ENCODE data around the gene MIOX. TPM values are rescaled to one million over a fixed set of nuclear protein-coding genes. Genes with fewer than 3 reads are reported as not detected.

MIOX gene
- total RNA-seq, 2 experiments from 2014 or later = 0.48 to 0.60 TPM

DNA sequence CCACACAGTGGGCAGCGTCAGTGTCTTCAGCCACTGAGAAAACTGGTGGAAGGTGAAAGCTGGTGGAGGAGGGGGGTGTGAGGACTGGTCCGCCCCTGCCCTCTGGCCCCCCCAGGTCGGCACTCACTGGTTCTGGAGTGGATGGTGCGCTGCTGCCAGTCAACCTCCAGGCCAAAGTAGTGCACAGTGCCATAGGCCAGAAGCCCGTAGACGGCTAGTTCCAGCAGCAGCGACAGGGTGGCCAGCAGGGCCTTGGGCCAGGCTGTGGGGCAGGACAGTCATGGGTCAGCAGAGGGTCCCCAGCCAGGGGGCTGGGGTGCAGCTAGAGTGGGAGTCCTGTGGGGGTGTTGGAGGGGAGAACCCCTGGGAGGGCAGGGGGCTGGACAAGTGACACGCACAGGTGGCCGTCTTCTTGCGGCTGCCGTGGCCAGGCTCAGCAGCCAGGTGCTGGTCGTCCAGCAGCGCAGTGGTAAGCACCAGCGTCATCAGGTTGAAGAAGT, 18.7 kb downstream of the MIOX start:
- Mint-ChIP-seq H3K9me3 (no peaks in the 10 kb centered on the region), H3K27ac (no peak overlapping the region), H3K36me3 (ENCODE audit: low read depth) (peaks cover 22% of the 10 kb centered on the region), H3K4me1 (peaks cover 25% of the 10 kb centered on the region), H3K27me3 (no peaks in the 10 kb centered on the region), H3K4me3 (peak overlapping the region; percentile 21)
- no peak for DNase-seq
- CTCF ChIA-PET = no interaction called here
- POLR2A ChIA-PET = interaction anchor here (1.5 to 7.7 kb wide), 2 partner anchors 22 to 43 kb away, joined by 3 to 321 read pairs; partner anchors contain the start of genes SCO2 and TYMP

DNA sequence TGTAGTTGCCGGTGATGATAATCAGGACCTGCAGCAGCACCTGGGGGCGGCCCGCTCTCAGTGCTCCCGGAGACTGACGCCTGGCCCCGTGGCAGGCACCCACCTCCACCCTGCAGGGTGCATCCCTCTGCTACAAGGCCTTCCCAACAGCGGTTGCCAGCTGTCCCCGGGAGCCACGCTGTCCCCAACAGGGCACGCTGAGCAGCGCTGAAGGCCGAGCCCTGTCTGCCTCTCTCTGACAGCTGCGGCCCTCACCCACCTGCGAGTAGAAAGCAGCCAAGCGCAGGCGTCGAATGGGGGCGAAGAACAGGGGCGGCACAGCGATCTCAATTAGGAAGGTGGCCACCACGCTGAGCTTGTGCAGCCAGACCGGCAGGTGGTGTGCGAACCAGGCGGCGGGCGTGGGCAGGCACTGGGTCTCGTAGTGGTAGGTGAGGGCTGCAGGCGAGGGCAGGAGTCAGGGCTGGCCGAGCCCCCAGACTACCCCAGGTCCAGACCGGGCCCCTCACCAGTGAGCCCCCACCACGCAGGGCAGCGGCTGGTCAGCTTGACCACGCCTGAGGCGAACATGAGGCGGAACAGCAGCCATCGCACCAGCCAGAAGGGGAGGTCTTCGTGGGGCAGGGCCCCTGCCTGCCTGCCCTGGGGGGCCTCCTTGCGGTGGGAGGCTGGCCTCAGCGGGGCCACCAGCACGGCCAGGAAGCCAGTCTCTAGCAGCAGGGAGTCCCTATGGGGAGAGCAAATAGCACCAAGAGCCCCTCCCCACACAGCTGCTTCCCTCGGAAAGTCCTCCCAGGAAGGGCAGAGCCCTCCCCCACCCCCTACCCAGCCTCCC, 19.3 kb downstream of the MIOX start:
- Mint-ChIP-seq H3K4me3 (peak overlapping the region; percentile 96), H3K9me3 (no peaks in the 10 kb centered on the region), H3K27me3 (no peaks in the 10 kb centered on the region), H3K27ac (no peak overlapping the region), H3K4me1 (peaks cover 25% of the 10 kb centered on the region), H3K36me3 (ENCODE audit: low read depth) (peaks cover 22% of the 10 kb centered on the region)
- CTCF ChIA-PET = interaction anchor here (1.2 kb wide), 1 partner anchor 8 kb away, joined by 8 read pairs; no protein-coding TSS in a partner anchor
- no peak for DNase-seq
- POLR2A ChIA-PET = interaction anchor here (1.3 to 7.7 kb wide), 5 partner anchors 8 to 115 kb away, joined by 3 to 321 read pairs (median 21); partner anchors contain the start of genes SCO2 and TYMP

- no peaks in the 10 kb centered on the region for H3K9me3 Mint-ChIP-seq
- H3K27ac Mint-ChIP-seq = peak overlapping the region; percentile 89
- peaks cover 26% of the 10 kb centered on the region for H3K4me1 Mint-ChIP-seq
Observed at GRCh38 chr22:50506611-50507420, 20.2 kb downstream of the MIOX start.

GRCh38 chr22:50507421-50507990, 20.8 kb downstream of the MIOX start, which contains the start of gene LMF2:
LMF2 (minus strand) TSS chr22:50507702; CDS start chr22:50507675, 27 bp downstream.
- no peaks in the 10 kb centered on the region for H3K9me3 Mint-ChIP-seq

More at GRCh38 chr22:50506611-50507420, 20.2 kb downstream of the MIOX start:
- ChIA-PET POLR2A (interaction anchor here (0.8 to 7.7 kb wide), 11 partner anchors 8 to 238 kb away, joined by 3 to 321 read pairs (median 4); partner anchors contain the start of genes SCO2 and TYMP), CTCF (interaction anchor here (1.2 to 4.3 kb wide), 6 partner anchors 9 to 230 kb away, joined by 5 to 102 read pairs (median 7); partner anchors contain the start of genes KLHDC7B and SCO2)
- no peak for DNase-seq
- peak overlapping the region; percentile 96 for H3K4me3 Mint-ChIP-seq
- no peaks in the 10 kb centered on the region for H3K27me3 Mint-ChIP-seq
- peaks cover 22% of the 10 kb centered on the region for H3K36me3 Mint-ChIP-seq (ENCODE audit: low read depth)

DNA sequence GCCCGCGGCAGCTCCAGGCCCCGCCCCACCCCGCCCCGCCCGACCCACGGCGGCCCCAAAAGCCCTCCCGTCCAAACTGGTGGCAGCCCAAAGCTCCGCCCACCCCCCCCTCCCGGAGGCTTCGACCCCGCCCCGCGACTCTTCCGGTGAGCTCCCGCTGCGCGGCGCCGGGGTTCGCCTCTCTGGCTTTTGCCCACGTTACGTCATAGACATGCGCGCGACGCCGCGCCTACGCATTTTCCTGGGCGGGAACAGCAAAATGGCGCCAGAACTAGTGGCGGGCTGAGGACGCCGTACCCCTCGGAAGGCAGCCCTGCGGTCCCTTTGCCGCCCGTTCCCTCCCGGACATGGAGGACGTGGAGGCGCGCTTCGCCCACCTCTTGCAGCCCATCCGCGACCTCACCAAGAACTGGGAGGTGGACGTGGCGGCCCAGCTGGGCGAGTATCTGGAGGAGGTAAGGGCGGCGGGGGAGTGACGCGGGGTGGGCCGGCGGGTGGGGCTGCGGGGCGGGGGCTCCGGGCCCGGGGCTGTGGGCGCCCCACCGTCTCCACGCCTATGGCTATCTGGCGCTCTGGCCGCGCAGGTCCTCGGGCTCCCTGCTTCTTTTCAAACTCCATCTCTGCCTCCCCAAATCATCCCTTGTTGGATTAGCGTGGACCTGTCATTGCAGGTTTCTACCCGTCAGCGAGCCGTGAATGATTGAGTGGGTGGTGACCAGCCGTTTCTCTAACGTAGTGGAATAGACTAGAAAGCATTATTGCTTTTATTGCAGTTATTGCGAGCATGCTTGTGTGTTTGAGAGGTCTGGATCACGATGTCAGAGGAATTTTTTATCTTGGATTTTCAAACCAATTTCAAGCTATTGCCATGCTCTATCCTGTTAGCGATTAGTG, 21.6 kb downstream of the MIOX start, which contains the start of gene NCAPH2:
Gene NCAPH2, plus strand, starts transcription at position 234 of the 894 bp plus-strand sequence. Its CDS starts 114 bp downstream, at position 348.
- peak; percentile 98 for DNase-seq
- peak within 1 kb of the TSS; percentile 95 for H3K27ac Mint-ChIP-seq
- peak within 1 kb of the TSS; percentile 96 for H3K4me3 Mint-ChIP-seq
- ChIA-PET CTCF (interaction anchor here (0.6 to 4.3 kb wide), 14 partner anchors 8 to 231 kb away, joined by 3 to 102 read pairs (median 5); partner anchors contain the start of genes KLHDC7B, SCO2 and TYMP), POLR2A (interaction anchor here (0.6 to 7.7 kb wide), 30 partner anchors 10 to 592 kb away, joined by 3 to 321 read pairs (median 4); partner anchors contain the start of genes ARSA, CHKB, HDAC10 and KLHDC7B)
- peaks cover 36% of the 10 kb centered on the region for H3K4me1 Mint-ChIP-seq
- no peaks in the 10 kb centered on the region for H3K27me3 Mint-ChIP-seq
- no peaks in the 10 kb centered on the region for H3K9me3 Mint-ChIP-seq
- peaks cover 31% of the 10 kb centered on the region for H3K36me3 Mint-ChIP-seq (ENCODE audit: low read depth)

More at GRCh38 chr22:50507421-50507990, 20.8 kb downstream of the MIOX start, which contains the start of gene LMF2:
- no peaks in the 10 kb centered on the region for H3K27me3 Mint-ChIP-seq
- DNase-seq = peak; percentile 95
- H3K4me3 Mint-ChIP-seq = peak within 1 kb of the TSS; percentile 96
- peaks cover 26% of the 10 kb centered on the region for H3K36me3 Mint-ChIP-seq (ENCODE audit: low read depth)
- POLR2A ChIA-PET = interaction anchor here (0.6 to 7.7 kb wide), 24 partner anchors 9 to 263 kb away, joined by 3 to 321 read pairs (median 4); partner anchors contain the start of genes CHKB, HDAC10, KLHDC7B and SCO2
- H3K4me1 Mint-ChIP-seq = peaks cover 32% of the 10 kb centered on the region
- CTCF ChIA-PET = interaction anchor here (0.6 to 4.3 kb wide), 12 partner anchors 9 to 231 kb away, joined by 3 to 102 read pairs (median 5); partner anchors contain the start of genes KLHDC7B, SCO2 and TYMP
- peak within 1 kb of the TSS; percentile 95 for H3K27ac Mint-ChIP-seq

DNA sequence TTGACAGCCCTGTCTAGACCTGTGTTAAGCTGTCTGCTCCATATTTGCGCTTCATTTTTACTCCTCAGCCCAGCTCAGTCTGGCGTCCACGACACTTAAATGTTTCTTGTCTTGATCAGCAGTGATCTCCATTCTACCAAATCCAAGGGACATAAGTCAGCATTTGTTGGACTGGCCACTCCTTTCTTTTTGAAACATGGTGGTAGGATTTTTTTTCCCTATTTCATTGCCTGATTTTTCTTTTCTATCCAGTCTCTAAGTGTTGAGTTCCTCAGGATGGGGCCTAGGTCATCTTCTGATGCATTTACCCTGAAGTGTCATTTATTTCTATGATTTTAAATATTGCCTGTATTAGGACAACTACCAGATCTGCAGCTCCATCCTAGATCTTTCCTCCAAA, 22.2 kb downstream of the MIOX start:
- peak overlapping the region; percentile 82 for H3K4me3 Mint-ChIP-seq
- H3K9me3 Mint-ChIP-seq = no peaks in the 10 kb centered on the region
- no peak for DNase-seq
- peaks cover 31% of the 10 kb centered on the region for H3K36me3 Mint-ChIP-seq (ENCODE audit: low read depth)
- H3K27me3 Mint-ChIP-seq = no peaks in the 10 kb centered on the region
- CTCF ChIA-PET = interaction anchor here (1.3 to 4.3 kb wide), 7 partner anchors 9 to 112 kb away, joined by 3 to 102 read pairs (median 5); partner anchors contain the start of genes SCO2 and TYMP
- POLR2A ChIA-PET = interaction anchor here (0.6 to 7.7 kb wide), 17 partner anchors 9 to 592 kb away, joined by 3 to 321 read pairs (median 13); partner anchors contain the start of genes ARSA, CHKB, KLHDC7B and SCO2
- H3K4me1 Mint-ChIP-seq = peaks cover 36% of the 10 kb centered on the region
- H3K27ac Mint-ChIP-seq = peak overlapping the region; percentile 87

GRCh38 chr22:50513175-50513574, 26.5 kb downstream of the MIOX start:
- Mint-ChIP-seq H3K9me3 (no peaks in the 10 kb centered on the region), H3K36me3 (ENCODE audit: low read depth) (peaks cover 39% of the 10 kb centered on the region), H3K27ac (no peak overlapping the region), H3K4me1 (peaks cover 35% of the 10 kb centered on the region), H3K27me3 (no peaks in the 10 kb centered on the region), H3K4me3 (no peak overlapping the region)
- no peak for DNase-seq
- ChIA-PET POLR2A (interaction anchor here (3.4 to 7.7 kb wide), 2 partner anchors 12 to 14 kb away, joined by 42 to 321 read pairs; partner anchors contain the start of genes SCO2 and TYMP), CTCF (interaction anchor here (1.4 to 2.9 kb wide), 2 partner anchors 12 kb away, joined by 6 to 10 read pairs; partner anchors contain the start of gene SCO2)

DNA sequence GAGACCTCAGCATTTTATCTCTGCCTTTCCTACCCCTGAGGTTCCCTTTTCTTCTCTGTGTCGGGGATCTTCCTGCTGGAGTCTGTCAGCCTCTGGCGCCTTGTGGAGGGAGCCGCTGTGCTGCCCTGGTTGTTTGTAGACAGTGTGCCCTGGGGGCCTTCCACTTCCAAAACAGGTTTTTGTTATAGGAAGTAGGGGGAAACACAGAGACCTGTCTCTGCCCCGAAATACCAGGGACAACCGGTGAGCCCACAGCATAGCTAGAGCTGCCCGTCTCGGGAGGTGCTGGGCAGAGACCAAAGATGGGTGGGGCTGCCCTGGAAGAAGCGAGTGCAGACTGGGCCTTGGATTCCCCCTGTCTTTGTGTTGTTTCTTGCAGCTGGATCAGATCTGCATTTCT, 29.4 kb downstream of the MIOX start:
- peaks cover 20% of the 10 kb centered on the region for H3K4me1 Mint-ChIP-seq
- ChIA-PET POLR2A (interaction anchor here (3.4 kb wide), 1 partner anchor 9 kb away, joined by 42 read pairs; the partner anchor contains the start of gene SCO2), CTCF (interaction anchor here (2.9 kb wide), 1 partner anchor 9 kb away, joined by 10 read pairs; the partner anchor contains the start of gene SCO2)
- H3K27me3 Mint-ChIP-seq = no peaks in the 10 kb centered on the region
- H3K4me3 Mint-ChIP-seq = no peak overlapping the region
- DNase-seq = no peak
- no peak overlapping the region for H3K27ac Mint-ChIP-seq
- H3K36me3 Mint-ChIP-seq (ENCODE audit: low read depth) = peaks cover 48% of the 10 kb centered on the region
- H3K9me3 Mint-ChIP-seq = no peaks in the 10 kb centered on the region

DNA sequence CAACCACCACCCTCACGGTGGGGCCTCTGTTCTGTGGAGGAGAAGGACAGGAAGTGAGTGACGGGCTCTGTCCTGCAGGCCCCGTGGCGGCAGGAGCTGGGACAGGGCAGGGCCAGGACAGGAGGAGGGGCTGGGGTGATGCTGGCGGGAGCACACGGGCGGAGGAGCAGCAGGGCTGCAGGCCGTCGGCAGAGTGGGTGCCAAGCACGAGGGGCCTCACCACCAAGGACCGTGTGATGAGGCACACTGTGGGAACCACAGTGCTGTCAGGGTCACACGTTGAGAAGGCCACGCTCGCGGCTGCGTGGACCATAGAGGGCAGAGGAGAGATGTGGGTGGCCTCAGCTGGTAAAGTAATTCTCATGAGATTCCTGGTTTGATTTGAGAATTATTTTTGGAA, 30.2 kb downstream of the MIOX start:
- Mint-ChIP-seq H3K9me3 (no peaks in the 10 kb centered on the region), H3K36me3 (ENCODE audit: low read depth) (peaks cover 49% of the 10 kb centered on the region), H3K4me1 (peaks cover 18% of the 10 kb centered on the region), H3K27ac (no peak overlapping the region), H3K4me3 (no peak overlapping the region), H3K27me3 (no peaks in the 10 kb centered on the region)
- POLR2A ChIA-PET = interaction anchor here (1.0 to 3.2 kb wide), 4 partner anchors 9 to 65 kb away, joined by 3 to 31 read pairs (median 4); partner anchors contain the start of genes CHKB, LMF2 and NCAPH2
- DNase-seq = no peak
- CTCF ChIA-PET = no interaction called here

DNA sequence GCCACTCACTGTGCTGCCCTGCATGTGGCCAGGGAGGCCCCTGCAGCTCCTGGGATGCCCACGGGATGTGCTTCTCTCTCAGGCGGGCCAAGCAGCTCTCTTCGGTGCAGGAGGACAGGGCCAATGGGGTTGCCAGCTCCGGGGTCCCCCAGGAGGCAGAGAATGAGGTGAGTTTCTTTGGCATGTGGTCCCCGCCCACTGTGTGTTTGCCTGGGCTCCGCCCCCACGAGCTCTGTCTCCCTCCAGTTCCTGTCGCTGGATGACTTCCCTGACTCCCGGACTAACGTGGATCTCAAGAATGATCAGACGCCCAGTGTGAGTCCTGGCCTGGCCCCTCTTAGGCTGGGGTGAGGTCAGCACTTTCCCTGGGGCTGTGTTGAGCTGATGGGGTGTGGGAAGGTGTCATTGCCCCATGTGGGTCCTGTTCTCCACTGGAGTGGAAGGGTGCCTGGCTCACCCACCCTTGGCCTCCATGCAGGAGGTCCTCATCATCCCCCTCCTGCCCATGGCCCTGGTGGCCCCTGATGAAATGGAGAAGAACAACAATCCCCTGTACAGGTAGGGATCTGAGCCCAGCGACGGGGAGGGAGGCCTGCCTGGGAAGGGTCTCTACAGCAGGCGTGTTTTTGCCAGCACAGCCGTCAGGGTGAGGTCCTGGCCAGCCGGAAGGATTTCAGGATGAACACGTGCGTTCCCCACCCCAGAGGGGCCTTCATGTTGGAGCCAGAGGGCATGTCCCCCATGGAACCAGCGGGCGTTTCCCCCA, 31.0 kb downstream of the MIOX start:
- no peaks in the 10 kb centered on the region for H3K9me3 Mint-ChIP-seq
- no peaks in the 10 kb centered on the region for H3K27me3 Mint-ChIP-seq
- no peak for DNase-seq
- no peak overlapping the region for H3K27ac Mint-ChIP-seq
- H3K4me1 Mint-ChIP-seq = peaks cover 12% of the 10 kb centered on the region
- POLR2A ChIA-PET = interaction anchor here (1.0 to 3.2 kb wide), 4 partner anchors 8 to 64 kb away, joined by 3 to 31 read pairs (median 4); partner anchors contain the start of genes CHKB, LMF2 and NCAPH2
- no peak overlapping the region for H3K4me3 Mint-ChIP-seq
- CTCF ChIA-PET = interaction anchor here (1.1 kb wide), 1 partner anchor 10 kb away, joined by 3 read pairs; the partner anchor contains the start of genes LMF2 and NCAPH2
- peaks cover 41% of the 10 kb centered on the region for H3K36me3 Mint-ChIP-seq (ENCODE audit: low read depth)
